Loucy (cell line): Measurements from ENCODE around the gene AUNIP.

Experiments
- EZH2phosphoT487 ChIP-seq: fragments of 200-600 bp; IDR thresholded peaks from 2 replicates; pipeline ENCODE4 v1.6.1; 2018; ENCODE audit warnings: antibody characterized with exemption, mild to moderate bottlenecking, moderate library complexity, borderline replicate concordance
- TF ChIP-seq, protein P1 (sequence below): fragments of 200-600 bp; sonication (generic); conservative IDR thresholded peaks from 2 replicates; pipeline ENCODE4 v1.5.1; 2014; ENCODE audit warnings: mild to moderate bottlenecking, antibody characterized with exemption, low read length

DNA sequence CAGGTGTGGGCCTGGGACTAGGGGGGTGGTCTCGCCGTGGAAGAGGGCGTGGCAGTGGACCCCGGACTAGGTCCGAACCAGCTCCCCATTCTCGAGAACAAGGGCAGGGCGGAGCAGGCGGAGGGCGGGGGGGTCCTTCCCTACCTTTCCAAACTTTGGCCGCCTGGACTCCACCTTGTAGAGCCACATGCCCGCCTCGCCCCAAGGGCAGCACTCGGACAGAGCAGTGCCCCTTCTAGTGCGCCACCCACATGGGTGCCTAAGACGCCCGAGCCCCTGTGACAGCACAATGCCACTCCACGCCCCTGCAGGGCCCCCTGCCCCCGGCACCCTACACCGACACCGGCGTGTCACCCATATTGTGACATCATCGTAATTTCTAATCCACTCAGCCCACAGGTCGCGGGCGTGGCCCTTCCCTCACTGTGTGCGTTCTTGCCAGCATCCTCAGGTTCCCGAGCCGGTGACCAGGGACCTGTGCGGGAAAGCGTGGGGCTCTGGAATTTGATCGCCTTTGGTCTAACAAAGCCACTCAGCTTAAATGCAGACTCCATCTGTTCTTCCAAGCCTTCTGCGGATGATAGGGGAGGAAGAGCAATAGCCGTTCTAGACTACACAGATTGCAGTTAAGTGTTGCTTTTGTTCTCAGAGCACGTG lies 47.5 kb upstream of the AUNIP start:
- TF ChIP-seq, protein P1, sequence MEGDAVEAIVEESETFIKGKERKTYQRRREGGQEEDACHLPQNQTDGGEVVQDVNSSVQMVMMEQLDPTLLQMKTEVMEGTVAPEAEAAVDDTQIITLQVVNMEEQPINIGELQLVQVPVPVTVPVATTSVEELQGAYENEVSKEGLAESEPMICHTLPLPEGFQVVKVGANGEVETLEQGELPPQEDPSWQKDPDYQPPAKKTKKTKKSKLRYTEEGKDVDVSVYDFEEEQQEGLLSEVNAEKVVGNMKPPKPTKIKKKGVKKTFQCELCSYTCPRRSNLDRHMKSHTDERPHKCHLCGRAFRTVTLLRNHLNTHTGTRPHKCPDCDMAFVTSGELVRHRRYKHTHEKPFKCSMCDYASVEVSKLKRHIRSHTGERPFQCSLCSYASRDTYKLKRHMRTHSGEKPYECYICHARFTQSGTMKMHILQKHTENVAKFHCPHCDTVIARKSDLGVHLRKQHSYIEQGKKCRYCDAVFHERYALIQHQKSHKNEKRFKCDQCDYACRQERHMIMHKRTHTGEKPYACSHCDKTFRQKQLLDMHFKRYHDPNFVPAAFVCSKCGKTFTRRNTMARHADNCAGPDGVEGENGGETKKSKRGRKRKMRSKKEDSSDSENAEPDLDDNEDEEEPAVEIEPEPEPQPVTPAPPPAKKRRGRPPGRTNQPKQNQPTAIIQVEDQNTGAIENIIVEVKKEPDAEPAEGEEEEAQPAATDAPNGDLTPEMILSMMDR = no peak
- TF ChIP-seq EZH2phosphoT487 = no peak
